GM12891 (cell line): Measurements from ENCODE around the gene TNFAIP1.

Experiments used
- DNase-seq: peaks from one replicate; pipeline ENCODE4 v3.0.0; 2011; ENCODE audit warnings: low spot score; ENCODE audit not compliant: insufficient read length
- FAIRE-seq: peaks from 2 replicates; lab custom pipeline; 2011; peaks lifted over from hg19 to GRCh38; lab: Jason Lieb, UNC
- PAX5 ChIP-seq: IDR thresholded peaks from 2 replicates; pipeline ENCODE4 v1.6.1; 2011; ENCODE audit warnings: low read length, moderate library complexity, mild to moderate bottlenecking; ENCODE audit not compliant: insufficient read depth, severe bottlenecking
- POLR2A ChIP-seq: IDR thresholded peaks from 2 replicates; pipeline ENCODE4 v1.6.1; 2011; ENCODE audit warnings: low read depth, low read length, control low read depth
- POLR2AphosphoS5 ChIP-seq: IDR thresholded peaks from 2 replicates; pipeline ENCODE4 v1.6.1; 2011; ENCODE audit warnings: low read depth, low read length, control low read depth
- POU2F2 ChIP-seq: IDR thresholded peaks from 2 replicates; pipeline ENCODE4 v1.6.1; 2011; ENCODE audit warnings: low read depth, mild to moderate bottlenecking, control low read depth, low read length, moderate library complexity
- SPI1 ChIP-seq: IDR thresholded peaks from 2 replicates; pipeline ENCODE4 v1.6.1; 2011; ENCODE audit warnings: low read depth, low read length, control low read depth
- TAF1 ChIP-seq: IDR thresholded peaks from 2 replicates; pipeline ENCODE4 v1.6.1; 2011; ENCODE audit warnings: low read depth, low read length, control low read depth

The TNFAIP1 gene

GRCh38 chr17:28395426-28395825, 59.9 kb downstream of the TNFAIP1 start:
- no peak for TF ChIP-seq POLR2AphosphoS5
- TF ChIP-seq POLR2A: no peak
- no peak for TF ChIP-seq SPI1
- TF ChIP-seq TAF1: no peak
- FAIRE-seq (no peak), DNase-seq (no peak)

GRCh38 chr17:28395968-28396367, 60.4 kb downstream of the TNFAIP1 start:
- TF ChIP-seq POLR2AphosphoS5 (no peak), SPI1 (no peak), POU2F2 (no peak), PAX5 (no peak), TAF1 (no peak), POLR2A (no peak)
- no peak for DNase-seq
- FAIRE-seq: no peak
